GM18505 (cell line): ENCODE measurements around the gene CNTF.

Experiments
- ATAC-seq: cut with Tn5 transposase; IDR thresholded peaks from one replicate; pipeline ENCODE4 v1.9.1; 2021; ENCODE audit not compliant: unreplicated experiment
- POLR2A ChIP-seq: IDR thresholded peaks from 4 replicates; pipeline ENCODE4 v1.6.1; 2011; ENCODE audit warnings: borderline replicate concordance; ENCODE audit not compliant: insufficient read depth, insufficient read length; ENCODE audit errors: extremely low read depth

Gene CNTF

GRCh38 chr11:58586998-58587397 lies 35.5 kb upstream of the CNTF start:
- no peak for ATAC-seq
- TF ChIP-seq POLR2A, result no peak

GRCh38 chr11:58591659-58592058 lies 30.8 kb upstream of the CNTF start:
- no peak for TF ChIP-seq POLR2A
- no peak for ATAC-seq

DNA sequence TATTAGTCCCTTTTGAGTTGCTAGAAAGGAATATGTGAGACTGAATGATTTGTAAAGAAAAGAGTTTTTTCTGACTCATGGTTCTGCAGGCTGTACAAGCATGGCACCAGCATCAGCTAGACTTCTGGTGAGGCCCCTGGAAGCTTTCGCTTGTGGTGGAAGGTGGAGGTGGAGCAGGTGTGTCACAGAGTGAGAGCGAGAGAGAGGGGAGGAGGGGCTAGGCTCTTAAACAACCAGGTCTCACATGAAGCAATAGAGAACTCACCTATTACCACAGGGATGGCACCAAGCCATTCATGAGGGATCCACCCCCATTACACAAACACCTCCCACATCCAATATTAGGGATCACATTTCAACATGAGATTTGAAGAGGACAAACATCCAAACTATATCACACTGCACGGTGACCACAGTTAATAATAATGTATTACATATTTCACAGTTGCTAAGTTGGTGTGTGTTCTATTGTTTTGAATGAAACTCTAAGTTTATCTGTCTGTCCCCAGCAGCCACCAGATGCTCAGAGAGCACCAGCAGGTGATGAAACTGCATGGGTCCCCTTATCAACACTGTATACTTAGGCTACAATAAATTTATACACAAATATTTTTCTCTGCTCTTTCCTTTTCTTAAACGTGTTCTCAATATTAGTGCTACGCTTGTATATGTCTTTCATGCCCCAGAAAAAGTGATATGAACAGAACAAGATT lies 29.5 kb upstream of the CNTF start:
- TF ChIP-seq POLR2A, result no peak
- ATAC-seq, result no peak

- TF ChIP-seq POLR2A, result no peak
- ATAC-seq, result no peak
Measured at GRCh38 chr11:58594826-58595225, 27.6 kb upstream of the CNTF start.

- TF ChIP-seq POLR2A, result no peak
- ATAC-seq, result no peak
Measured at GRCh38 chr11:58596621-58597020, 25.8 kb upstream of the CNTF start.

DNA sequence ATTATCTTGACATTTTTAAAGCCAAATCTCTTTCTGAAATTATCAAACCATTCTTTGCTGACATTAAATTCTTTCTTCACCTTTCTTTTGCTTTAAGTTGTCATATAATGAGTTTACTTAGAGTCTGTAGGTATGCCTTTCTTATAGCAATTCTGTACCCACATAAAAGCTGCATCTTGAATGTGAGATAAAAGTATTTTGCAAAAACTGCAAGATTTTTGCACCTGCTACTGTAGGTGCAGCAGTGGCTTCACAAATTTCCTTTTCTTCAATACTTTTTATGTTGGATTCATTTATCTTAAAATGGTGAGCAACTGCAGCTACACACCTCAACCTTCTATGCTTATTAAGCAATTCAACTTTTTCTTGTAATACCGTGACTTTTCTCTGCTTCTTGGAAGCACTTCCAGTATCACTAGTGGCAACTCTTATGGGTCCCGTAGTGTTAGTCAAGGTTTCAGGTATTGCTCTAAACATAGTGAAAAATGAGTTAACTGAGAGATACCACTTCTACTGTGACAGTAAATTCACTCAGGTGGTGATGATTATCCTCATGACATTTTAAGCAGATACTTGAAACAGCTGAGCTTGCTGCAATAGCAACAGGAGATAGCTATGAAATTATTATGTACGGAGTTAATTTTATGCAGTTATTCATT lies 24.9 kb upstream of the CNTF start:
- TF ChIP-seq POLR2A, result no peak
- no peak for ATAC-seq

GRCh38 chr11:58600510-58600909 lies 22.0 kb upstream of the CNTF start:
- ATAC-seq, result no peak
- no peak for TF ChIP-seq POLR2A

DNA sequence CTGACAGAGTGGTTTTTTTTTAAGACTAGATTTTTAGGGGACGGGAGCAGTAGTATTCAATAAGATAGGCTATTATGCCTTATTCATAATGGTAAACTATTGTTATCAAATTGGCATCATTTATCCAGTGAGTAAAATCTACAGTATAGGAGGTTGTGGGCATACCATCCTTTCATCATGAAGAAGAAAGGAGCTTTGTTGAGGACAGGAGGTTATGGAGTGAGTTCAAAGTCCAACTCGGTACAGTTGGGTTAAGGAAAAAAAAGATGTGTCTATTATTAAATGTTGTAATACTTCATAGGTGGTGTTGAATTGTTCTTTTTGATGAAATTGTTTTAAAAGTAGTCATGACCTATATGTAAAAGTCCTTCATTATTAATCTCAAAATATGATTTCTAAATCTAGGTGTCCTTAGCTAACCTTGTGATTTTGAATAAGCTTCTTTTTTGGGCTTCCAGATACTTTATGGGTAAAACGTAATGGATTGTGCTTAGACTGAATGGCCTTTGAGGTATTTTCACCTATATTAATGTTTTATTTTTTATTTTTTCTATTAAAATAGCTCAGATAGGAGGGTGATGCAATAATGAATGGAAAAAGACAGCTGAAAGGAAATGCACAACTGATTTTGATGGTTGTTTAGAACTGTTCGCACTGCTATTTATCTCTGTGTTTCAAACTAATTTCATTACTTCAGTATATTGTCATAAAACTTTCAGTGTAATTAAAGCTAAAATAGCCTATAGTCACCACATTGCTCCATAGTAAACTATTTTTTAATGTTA lies 15.3 kb upstream of the CNTF start:
- no peak for TF ChIP-seq POLR2A
- ATAC-seq, result no peak

- ATAC-seq, result no peak
Measured at GRCh38 chr11:58608331-58608730, 14.1 kb upstream of the CNTF start.

DNA sequence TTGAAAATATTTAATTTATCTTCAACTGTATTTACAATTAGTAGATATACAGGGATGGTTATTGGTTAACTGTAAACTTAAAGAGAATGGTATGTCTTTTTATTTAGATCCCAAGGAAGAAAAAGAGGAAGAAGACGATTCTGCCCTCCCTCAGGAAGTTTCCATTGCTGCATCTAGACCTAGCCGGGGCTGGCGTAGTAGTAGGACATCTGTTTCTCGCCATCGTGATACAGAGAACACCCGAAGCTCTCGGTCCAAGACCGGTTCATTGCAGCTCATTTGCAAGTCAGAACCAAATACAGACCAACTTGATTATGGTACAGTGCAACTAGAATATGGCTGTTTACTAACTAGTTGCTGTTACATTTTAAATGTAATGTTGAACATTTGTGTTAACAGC lies 12.7 kb upstream of the CNTF start:
- ATAC-seq, result no peak
- TF ChIP-seq POLR2A, result no peak

More at GRCh38 chr11:58608331-58608730, 14.1 kb upstream of the CNTF start:
- TF ChIP-seq POLR2A, result no peak

DNA sequence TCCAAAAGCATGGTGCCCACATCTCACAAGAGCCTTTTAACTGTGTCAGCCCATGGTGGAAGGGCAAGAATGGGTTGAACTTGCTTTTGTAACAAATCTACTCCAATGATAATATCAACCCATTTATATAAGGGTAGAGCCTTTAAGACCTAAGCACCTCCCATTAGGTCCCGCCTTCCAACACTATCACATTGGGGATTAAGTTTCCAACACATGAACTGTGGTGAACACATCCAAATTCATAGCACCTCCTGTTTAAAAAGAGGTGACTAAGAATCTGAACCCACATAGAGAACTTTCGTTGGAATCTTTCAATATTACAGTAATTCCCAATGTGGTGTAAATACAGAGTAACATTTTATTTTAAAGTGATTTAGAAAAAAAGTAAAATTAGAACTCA lies 9.2 kb upstream of the CNTF start:
- ATAC-seq, result no peak
- no peak for TF ChIP-seq POLR2A

- TF ChIP-seq POLR2A, result no peak
- no peak for ATAC-seq
Measured at GRCh38 chr11:58615559-58615958, 6.9 kb upstream of the CNTF start.

DNA sequence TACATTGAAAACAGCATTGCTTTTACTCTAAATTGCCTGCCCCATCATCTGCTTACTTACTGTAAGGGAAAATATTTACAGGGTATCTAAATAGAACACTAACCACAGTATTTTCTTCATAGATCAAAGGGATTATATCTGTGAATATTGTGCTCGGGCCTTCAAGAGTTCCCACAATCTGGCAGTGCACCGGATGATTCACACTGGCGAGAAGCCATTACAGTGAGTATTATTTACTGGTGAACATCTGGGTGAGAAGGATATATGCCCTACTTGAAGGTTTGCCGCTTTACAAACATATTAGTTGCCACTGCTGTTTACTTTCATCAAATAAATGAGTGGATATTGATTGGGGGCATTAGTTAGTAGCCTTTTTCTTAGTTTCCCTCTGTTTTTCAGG lies 5.9 kb upstream of the CNTF start:
- TF ChIP-seq POLR2A, result no peak
- ATAC-seq, result no peak
